Left ventricle myocardium inferior (tissue), 1 donor: ENCODE results near the gene C1orf159. TPM values are rescaled to one million over a fixed set of nuclear protein-coding genes. Genes with fewer than 3 reads are reported as not detected.

Experiments used
- DNase-seq: peaks from one replicate; pipeline ENCODE4 v3.0.0-alpha.2; 2020
- H3K27ac ChIP-seq: fragments of 200-600 bp; replicated peaks from 2 replicates; pipeline ENCODE4 v1.8.0; 2021
- H3K27me3 ChIP-seq: fragments of 200-600 bp; 2 replicates; pipeline ENCODE4 v1.8.0; 2021; ENCODE audit warnings: low read depth
- H3K36me3 ChIP-seq: fragments of 200-600 bp; 2 replicates; pipeline ENCODE4 v1.8.0; 2021
- H3K4me1 ChIP-seq: fragments of 200-600 bp; 2 replicates; pipeline ENCODE4 v1.8.0; 2021
- H3K4me3 ChIP-seq: fragments of 200-600 bp; 2 replicates; pipeline ENCODE4 v1.8.0; 2021; ENCODE audit warnings: mild to moderate bottlenecking, moderate library complexity
- H3K9me3 ChIP-seq: fragments of 200-600 bp; replicated peaks from 2 replicates; pipeline ENCODE4 v1.8.0; 2021
- CTCF ChIP-seq: fragments of 200-600 bp; IDR thresholded peaks from 2 replicates; pipeline ENCODE4 v1.8.0; 2021; ENCODE audit warnings: antibody characterized with exemption, mild to moderate bottlenecking, borderline replicate concordance
- intact Hi-C: fragments of 100-400 bp; cut with micrococcal nuclease; formaldehyde crosslinking; loops from one replicate; pipeline ENCODE4 v1.11.0; 2022
- total RNA-seq: library from RNA; stranded (reverse); fragmentation: NEBNext Ultra II Directional; extraction: Animal tissue kit (Norgen Biotek cat#: 25700); gene quantifications from one replicate; pipeline ENCODE4 v1.2.1, GENCODE V29; 2021
- donor health status: DM: no; HTN: yes; CAD: no; lungs with severe emphysema.

C1orf159 gene
- total RNA-seq, 1 donor from 2014 or later: 3.8 TPM

GRCh38 chr1:1085911-1086841 is 29.7 kb downstream of the C1orf159 start:
- Histone ChIP-seq H3K4me1 (no peaks in the 10 kb centered on the region), H3K36me3 (no peaks in the 10 kb centered on the region), H3K27ac (no peak overlapping the region), H3K27me3 (no peaks in the 10 kb centered on the region), H3K4me3 (no peak overlapping the region), H3K9me3 (no peaks in the 10 kb centered on the region)
- TF ChIP-seq CTCF: no peak
- no peak for DNase-seq
- intact Hi-C loops: no loop called here

- peaks cover 1% of the 10 kb centered on the region for H3K4me1 ChIP-seq
- no peak overlapping the region for H3K27ac ChIP-seq
- TF ChIP-seq CTCF: no peak
- H3K9me3 ChIP-seq: no peaks in the 10 kb centered on the region
- H3K27me3 ChIP-seq: no peaks in the 10 kb centered on the region
- no peaks in the 10 kb centered on the region for H3K36me3 ChIP-seq
- no peak overlapping the region for H3K4me3 ChIP-seq
- no peak for DNase-seq
- intact Hi-C loops: no loop called here
Measured at GRCh38 chr1:1085171-1085841, 30.6 kb downstream of the C1orf159 start.

- peak; percentile 9 for DNase-seq
- intact Hi-C loops: no loop called here
Measured at GRCh38 chr1:1084372-1085170, 31.3 kb downstream of the C1orf159 start.

GRCh38 chr1:1083416-1084371 is 32.2 kb downstream of the C1orf159 start:
- peak; percentile 12 for DNase-seq
- peaks cover 9% of the 10 kb centered on the region for H3K27me3 ChIP-seq
- peaks cover 12% of the 10 kb centered on the region for H3K4me1 ChIP-seq
- no peaks in the 10 kb centered on the region for H3K36me3 ChIP-seq
- intact Hi-C loops: no loop called here
- no peak overlapping the region for H3K4me3 ChIP-seq
- TF ChIP-seq CTCF: no peak
- H3K27ac ChIP-seq: no peak overlapping the region
- H3K9me3 ChIP-seq: no peaks in the 10 kb centered on the region

More at GRCh38 chr1:1084372-1085170, 31.3 kb downstream of the C1orf159 start:
- no peaks in the 10 kb centered on the region for H3K9me3 ChIP-seq
- peaks cover 6% of the 10 kb centered on the region for H3K27me3 ChIP-seq
- no peak for TF ChIP-seq CTCF
- H3K27ac ChIP-seq: no peak overlapping the region
- no peaks in the 10 kb centered on the region for H3K36me3 ChIP-seq
- H3K4me3 ChIP-seq: no peak overlapping the region
- peaks cover 9% of the 10 kb centered on the region for H3K4me1 ChIP-seq
